ENCODE measurements around the gene RAB8A. TPM values are rescaled to one million over a fixed set of nuclear protein-coding genes. Genes with fewer than 3 reads are reported as not detected.

RAB8A gene
- total and polyA plus RNA-seq, 9 of the 15 experiments (the other 6 are each of a cell fraction or from before 2014, with no cell fraction given), result 11.2 to 102 (median 53.2) TPM

DNA sequence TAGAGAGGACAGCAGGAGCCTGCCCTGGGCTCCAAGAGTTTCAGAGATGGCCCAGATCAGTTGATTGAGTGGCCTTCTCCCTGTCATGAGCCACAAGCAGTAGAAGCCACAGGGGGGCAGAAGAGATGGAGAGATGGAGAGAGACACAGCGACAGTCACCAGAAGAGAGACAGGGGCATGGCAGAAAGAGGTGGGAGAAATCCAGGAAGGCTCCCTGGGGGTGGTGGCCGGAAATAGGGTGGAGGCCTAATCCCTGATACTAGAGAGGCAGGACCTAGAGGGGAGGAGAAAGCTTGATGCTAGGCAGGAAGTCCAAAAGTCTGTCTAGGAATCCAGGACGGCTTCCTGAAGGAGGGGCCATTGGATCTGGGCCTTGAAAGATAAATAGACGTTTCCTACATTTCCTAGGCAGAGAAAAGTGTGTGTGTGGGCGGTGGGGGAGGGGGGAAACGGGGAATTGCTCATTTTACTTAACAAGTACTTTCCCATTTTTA, 45.0 kb upstream of the RAB8A start (continued):
- TF ChIP-seq, protein P1, sequence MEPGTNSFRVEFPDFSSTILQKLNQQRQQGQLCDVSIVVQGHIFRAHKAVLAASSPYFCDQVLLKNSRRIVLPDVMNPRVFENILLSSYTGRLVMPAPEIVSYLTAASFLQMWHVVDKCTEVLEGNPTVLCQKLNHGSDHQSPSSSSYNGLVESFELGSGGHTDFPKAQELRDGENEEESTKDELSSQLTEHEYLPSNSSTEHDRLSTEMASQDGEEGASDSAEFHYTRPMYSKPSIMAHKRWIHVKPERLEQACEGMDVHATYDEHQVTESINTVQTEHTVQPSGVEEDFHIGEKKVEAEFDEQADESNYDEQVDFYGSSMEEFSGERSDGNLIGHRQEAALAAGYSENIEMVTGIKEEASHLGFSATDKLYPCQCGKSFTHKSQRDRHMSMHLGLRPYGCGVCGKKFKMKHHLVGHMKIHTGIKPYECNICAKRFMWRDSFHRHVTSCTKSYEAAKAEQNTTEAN (CRISPR knock-in tag; IDR thresholded peaks at IDR 0.05), result no peak
- peak; percentile 36; the same call in 1 of the 2 replicates for TF ChIP-seq RB1 (IDR thresholded peaks at IDR 0.05; ENCODE audit: low read depth)
- TF ChIP-seq PRMT5 (CRISPR knock-in tag; IDR thresholded peaks at IDR 0.05), result no peak
- TF ChIP-seq TGIF2 (CRISPR knock-in tag; IDR thresholded peaks at IDR 0.05), result no peak
- TF ChIP-seq RBM39 (optimal IDR thresholded peaks at IDR 0.05; ENCODE audit: low read depth, low read length), result peak; percentile 80
- no peak for TF ChIP-seq IFI16 (CRISPR knock-in tag; IDR thresholded peaks at IDR 0.05)
- no peak for TF ChIP-seq ZNF431 (CRISPR knock-in tag; IDR thresholded peaks at IDR 0.05)
- TF ChIP-seq ZNF583 (CRISPR knock-in tag; IDR thresholded peaks at IDR 0.05), result no peak
- TF ChIP-seq, protein P2, sequence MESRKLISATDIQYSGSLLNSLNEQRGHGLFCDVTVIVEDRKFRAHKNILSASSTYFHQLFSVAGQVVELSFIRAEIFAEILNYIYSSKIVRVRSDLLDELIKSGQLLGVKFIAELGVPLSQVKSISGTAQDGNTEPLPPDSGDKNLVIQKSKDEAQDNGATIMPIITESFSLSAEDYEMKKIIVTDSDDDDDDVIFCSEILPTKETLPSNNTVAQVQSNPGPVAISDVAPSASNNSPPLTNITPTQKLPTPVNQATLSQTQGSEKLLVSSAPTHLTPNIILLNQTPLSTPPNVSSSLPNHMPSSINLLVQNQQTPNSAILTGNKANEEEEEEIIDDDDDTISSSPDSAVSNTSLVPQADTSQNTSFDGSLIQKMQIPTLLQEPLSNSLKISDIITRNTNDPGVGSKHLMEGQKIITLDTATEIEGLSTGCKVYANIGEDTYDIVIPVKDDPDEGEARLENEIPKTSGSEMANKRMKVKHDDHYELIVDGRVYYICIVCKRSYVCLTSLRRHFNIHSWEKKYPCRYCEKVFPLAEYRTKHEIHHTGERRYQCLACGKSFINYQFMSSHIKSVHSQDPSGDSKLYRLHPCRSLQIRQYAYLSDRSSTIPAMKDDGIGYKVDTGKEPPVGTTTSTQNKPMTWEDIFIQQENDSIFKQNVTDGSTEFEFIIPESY (CRISPR knock-in tag; IDR thresholded peaks at IDR 0.05), result no peak
- TF ChIP-seq ELF4 (CRISPR knock-in tag; IDR thresholded peaks at IDR 0.05), result no peak
- TF ChIP-seq, protein P3, sequence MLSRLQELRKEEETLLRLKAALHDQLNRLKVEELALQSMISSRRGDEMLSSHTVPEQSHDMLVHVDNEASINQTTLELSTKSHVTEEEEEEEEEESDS (CRISPR knock-in tag; IDR thresholded peaks at IDR 0.05), result no peak
- TF ChIP-seq SOX6 (IDR thresholded peaks at IDR 0.05), result peak; percentile 19; the same call in 1 of the 2 replicates
- TF ChIP-seq ZNF143 (CRISPR knock-in tag; IDR thresholded peaks at IDR 0.05), result no peak
- TF ChIP-seq, protein P4, sequence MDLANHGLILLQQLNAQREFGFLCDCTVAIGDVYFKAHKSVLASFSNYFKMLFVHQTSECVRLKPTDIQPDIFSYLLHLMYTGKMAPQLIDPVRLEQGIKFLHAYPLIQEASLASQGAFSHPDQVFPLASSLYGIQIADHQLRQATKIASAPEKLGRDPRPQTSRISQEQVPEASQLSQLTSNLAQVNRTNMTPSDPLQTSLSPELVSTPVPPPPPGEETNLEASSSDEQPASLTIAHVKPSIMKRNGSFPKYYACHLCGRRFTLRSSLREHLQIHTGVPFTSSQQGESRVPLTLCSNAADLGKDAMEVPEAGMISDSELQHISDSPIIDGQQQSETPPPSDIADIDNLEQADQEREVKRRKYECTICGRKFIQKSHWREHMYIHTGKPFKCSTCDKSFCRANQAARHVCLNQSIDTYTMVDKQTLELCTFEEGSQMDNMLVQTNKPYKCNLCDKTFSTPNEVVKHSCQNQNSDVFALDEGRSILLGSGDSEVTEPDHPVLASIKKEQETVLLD (IDR thresholded peaks at IDR 0.05), result no peak
- no peak for TF ChIP-seq CCAR2 (IDR thresholded peaks at IDR 0.05; ENCODE audit: low read depth, low read length)
- no peak for TF ChIP-seq POU5F1 (IDR thresholded peaks at IDR 0.05; ENCODE audit: borderline replicate concordance, low read depth, low read length, partially characterized antibody)
- TF ChIP-seq PHF8 (IDR thresholded peaks at IDR 0.05; ENCODE audit: borderline replicate concordance, low read length), result no peak
- TF ChIP-seq, protein P5, sequence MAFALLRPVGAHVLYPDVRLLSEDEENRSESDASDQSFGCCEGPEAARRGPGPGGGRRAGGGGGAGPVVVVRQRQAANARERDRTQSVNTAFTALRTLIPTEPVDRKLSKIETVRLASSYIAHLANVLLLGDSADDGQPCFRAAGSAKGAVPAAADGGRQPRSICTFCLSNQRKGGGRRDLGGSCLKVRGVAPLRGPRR (CRISPR knock-in tag; IDR thresholded peaks at IDR 0.05), result no peak
- TF ChIP-seq, protein P6, sequence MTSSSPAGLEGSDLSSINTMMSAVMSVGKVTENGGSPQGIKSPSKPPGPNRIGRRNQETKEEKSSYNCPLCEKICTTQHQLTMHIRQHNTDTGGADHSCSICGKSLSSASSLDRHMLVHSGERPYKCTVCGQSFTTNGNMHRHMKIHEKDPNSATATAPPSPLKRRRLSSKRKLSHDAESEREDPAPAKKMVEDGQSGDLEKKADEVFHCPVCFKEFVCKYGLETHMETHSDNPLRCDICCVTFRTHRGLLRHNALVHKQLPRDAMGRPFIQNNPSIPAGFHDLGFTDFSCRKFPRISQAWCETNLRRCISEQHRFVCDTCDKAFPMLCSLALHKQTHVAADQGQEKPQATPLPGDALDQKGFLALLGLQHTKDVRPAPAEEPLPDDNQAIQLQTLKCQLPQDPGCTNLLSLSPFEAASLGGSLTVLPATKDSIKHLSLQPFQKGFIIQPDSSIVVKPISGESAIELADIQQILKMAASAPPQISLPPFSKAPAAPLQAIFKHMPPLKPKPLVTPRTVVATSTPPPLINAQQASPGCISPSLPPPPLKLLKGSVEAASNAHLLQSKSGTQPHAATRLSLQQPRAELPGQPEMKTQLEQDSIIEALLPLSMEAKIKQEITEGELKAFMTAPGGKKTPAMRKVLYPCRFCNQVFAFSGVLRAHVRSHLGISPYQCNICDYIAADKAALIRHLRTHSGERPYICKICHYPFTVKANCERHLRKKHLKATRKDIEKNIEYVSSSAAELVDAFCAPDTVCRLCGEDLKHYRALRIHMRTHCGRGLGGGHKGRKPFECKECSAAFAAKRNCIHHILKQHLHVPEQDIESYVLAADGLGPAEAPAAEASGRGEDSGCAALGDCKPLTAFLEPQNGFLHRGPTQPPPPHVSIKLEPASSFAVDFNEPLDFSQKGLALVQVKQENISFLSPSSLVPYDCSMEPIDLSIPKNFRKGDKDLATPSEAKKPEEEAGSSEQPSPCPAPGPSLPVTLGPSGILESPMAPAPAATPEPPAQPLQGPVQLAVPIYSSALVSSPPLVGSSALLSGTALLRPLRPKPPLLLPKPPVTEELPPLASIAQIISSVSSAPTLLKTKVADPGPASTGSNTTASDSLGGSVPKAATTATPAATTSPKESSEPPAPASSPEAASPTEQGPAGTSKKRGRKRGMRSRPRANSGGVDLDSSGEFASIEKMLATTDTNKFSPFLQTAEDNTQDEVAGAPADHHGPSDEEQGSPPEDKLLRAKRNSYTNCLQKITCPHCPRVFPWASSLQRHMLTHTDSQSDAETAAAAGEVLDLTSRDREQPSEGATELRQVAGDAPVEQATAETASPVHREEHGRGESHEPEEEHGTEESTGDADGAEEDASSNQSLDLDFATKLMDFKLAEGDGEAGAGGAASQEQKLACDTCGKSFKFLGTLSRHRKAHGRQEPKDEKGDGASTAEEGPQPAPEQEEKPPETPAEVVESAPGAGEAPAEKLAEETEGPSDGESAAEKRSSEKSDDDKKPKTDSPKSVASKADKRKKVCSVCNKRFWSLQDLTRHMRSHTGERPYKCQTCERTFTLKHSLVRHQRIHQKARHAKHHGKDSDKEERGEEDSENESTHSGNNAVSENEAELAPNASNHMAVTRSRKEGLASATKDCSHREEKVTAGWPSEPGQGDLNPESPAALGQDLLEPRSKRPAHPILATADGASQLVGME (CRISPR knock-in tag; IDR thresholded peaks at IDR 0.05), result no peak
